Measurements from ENCODE around the gene CAPN11. TPM values are rescaled to one million over a fixed set of nuclear protein-coding genes. Genes with fewer than 3 reads are reported as not detected.
A peak's percentile ranks its signal among the peaks of the same experiment; 100 is the strongest.

CAPN11 gene
- total and polyA plus RNA-seq, 10 of the 15 experiments (the other 5 are each of a cell fraction or from before 2014, with no cell fraction given): 0.05 to 0.44 (median 0.31) TPM

GRCh38 chr6:44221291-44221960 lies 62.8 kb downstream of the CAPN11 start (continued):
- TF ChIP-seq EZH2 (IDR thresholded peaks at IDR 0.05; ENCODE audit: borderline replicate concordance, control insufficient read depth, low read depth, low read length): no peak
- TF ChIP-seq KDM1A (IDR thresholded peaks at IDR 0.05; ENCODE audit: borderline replicate concordance): no peak
- TF ChIP-seq, protein P1, sequence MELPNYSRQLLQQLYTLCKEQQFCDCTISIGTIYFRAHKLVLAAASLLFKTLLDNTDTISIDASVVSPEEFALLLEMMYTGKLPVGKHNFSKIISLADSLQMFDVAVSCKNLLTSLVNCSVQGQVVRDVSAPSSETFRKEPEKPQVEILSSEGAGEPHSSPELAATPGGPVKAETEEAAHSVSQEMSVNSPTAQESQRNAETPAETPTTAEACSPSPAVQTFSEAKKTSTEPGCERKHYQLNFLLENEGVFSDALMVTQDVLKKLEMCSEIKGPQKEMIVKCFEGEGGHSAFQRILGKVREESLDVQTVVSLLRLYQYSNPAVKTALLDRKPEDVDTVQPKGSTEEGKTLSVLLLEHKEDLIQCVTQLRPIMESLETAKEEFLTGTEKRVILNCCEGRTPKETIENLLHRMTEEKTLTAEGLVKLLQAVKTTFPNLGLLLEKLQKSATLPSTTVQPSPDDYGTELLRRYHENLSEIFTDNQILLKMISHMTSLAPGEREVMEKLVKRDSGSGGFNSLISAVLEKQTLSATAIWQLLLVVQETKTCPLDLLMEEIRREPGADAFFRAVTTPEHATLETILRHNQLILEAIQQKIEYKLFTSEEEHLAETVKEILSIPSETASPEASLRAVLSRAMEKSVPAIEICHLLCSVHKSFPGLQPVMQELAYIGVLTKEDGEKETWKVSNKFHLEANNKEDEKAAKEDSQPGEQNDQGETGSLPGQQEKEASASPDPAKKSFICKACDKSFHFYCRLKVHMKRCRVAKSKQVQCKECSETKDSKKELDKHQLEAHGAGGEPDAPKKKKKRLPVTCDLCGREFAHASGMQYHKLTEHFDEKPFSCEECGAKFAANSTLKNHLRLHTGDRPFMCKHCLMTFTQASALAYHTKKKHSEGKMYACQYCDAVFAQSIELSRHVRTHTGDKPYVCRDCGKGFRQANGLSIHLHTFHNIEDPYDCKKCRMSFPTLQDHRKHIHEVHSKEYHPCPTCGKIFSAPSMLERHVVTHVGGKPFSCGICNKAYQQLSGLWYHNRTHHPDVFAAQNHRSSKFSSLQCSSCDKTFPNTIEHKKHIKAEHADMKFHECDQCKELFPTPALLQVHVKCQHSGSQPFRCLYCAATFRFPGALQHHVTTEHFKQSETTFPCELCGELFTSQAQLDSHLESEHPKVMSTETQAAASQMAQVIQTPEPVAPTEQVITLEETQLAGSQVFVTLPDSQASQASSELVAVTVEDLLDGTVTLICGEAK (IDR thresholded peaks at IDR 0.05; ENCODE audit: borderline replicate concordance): no peak
- peak; percentile 65 for TF ChIP-seq RAD21 (IDR thresholded peaks at IDR 0.05; ENCODE audit: insufficient read depth, low read depth, low read length)
- peak; percentile 62; the same call in 1 of the 2 replicates for TF ChIP-seq NBN (IDR thresholded peaks at IDR 0.05)
- peak; percentile 41 for TF ChIP-seq MEF2B (IDR thresholded peaks at IDR 0.05; ENCODE audit: partially characterized antibody, poor library complexity, severe bottlenecking)
- peak; percentile 81 for TF ChIP-seq RAD51 (IDR thresholded peaks at IDR 0.05)
- TF ChIP-seq RBBP5 (conservative IDR thresholded peaks at IDR 0.05): no peak
- no peak for TF ChIP-seq ZNF207 (IDR thresholded peaks at IDR 0.05; ENCODE audit: borderline replicate concordance)
- TF ChIP-seq EP300 (IDR thresholded peaks at IDR 0.05; ENCODE audit: borderline replicate concordance in 1 of 2, control insufficient read depth in 1 of 2, low read depth in 2 of 2, low read length in 2 of 2): 0 out of 4 replicates have a peak, but pooled peaks of 1 of the 2 experiments have one; percentile 22
- TF ChIP-seq NR2C1 (IDR thresholded peaks at IDR 0.05): no peak
- TF ChIP-seq RCOR1 (conservative IDR thresholded peaks at IDR 0.05; ENCODE audit: low read depth, low read length): no peak
- no peak for TF ChIP-seq TBL1XR1 (IDR thresholded peaks at IDR 0.05; ENCODE audit: low read depth, low read length)
- TF ChIP-seq LARP7 (IDR thresholded peaks at IDR 0.05): no peak
- TF ChIP-seq, protein P2, sequence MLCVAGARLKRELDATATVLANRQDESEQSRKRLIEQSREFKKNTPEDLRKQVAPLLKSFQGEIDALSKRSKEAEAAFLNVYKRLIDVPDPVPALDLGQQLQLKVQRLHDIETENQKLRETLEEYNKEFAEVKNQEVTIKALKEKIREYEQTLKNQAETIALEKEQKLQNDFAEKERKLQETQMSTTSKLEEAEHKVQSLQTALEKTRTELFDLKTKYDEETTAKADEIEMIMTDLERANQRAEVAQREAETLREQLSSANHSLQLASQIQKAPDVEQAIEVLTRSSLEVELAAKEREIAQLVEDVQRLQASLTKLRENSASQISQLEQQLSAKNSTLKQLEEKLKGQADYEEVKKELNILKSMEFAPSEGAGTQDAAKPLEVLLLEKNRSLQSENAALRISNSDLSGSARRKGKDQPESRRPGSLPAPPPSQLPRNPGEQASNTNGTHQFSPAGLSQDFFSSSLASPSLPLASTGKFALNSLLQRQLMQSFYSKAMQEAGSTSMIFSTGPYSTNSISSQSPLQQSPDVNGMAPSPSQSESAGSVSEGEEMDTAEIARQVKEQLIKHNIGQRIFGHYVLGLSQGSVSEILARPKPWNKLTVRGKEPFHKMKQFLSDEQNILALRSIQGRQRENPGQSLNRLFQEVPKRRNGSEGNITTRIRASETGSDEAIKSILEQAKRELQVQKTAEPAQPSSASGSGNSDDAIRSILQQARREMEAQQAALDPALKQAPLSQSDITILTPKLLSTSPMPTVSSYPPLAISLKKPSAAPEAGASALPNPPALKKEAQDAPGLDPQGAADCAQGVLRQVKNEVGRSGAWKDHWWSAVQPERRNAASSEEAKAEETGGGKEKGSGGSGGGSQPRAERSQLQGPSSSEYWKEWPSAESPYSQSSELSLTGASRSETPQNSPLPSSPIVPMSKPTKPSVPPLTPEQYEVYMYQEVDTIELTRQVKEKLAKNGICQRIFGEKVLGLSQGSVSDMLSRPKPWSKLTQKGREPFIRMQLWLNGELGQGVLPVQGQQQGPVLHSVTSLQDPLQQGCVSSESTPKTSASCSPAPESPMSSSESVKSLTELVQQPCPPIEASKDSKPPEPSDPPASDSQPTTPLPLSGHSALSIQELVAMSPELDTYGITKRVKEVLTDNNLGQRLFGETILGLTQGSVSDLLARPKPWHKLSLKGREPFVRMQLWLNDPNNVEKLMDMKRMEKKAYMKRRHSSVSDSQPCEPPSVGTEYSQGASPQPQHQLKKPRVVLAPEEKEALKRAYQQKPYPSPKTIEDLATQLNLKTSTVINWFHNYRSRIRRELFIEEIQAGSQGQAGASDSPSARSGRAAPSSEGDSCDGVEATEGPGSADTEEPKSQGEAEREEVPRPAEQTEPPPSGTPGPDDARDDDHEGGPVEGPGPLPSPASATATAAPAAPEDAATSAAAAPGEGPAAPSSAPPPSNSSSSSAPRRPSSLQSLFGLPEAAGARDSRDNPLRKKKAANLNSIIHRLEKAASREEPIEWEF (IDR thresholded peaks at IDR 0.05; ENCODE audit: insufficient replicate concordance, low read depth, low read length): no peak
- peak; percentile 19 for TF ChIP-seq RELA (IDR thresholded peaks at IDR 0.05; ENCODE audit: borderline replicate concordance, partially characterized antibody)
- TF ChIP-seq BCLAF1 (IDR thresholded peaks at IDR 0.05): no peak
- no peak for TF ChIP-seq JUNB (IDR thresholded peaks at IDR 0.05)

Measured in GM12878 (cell line).